HepG2 (cell line): Measurements from ENCODE around the gene ARL4D. TPM values are rescaled to one million over a fixed set of nuclear protein-coding genes. Genes with fewer than 3 reads are reported as not detected.

Experiments used
- HES4 ChIP-seq: sonication (generic); formaldehyde crosslinking; IDR thresholded peaks from 2 replicates; pipeline ENCODE4 v1.9.0; 2021; ENCODE audit warnings: mild to moderate bottlenecking, missing genetic modification reagents, borderline replicate concordance
- KDM2A ChIP-seq: sonication (generic); formaldehyde crosslinking; IDR thresholded peaks from 2 replicates; pipeline ENCODE4 v1.4.0; 2020; ENCODE audit warnings: low read depth, missing genetic modification reagents, borderline replicate concordance
- KDM4B ChIP-seq: sonication (generic); formaldehyde crosslinking; IDR thresholded peaks from 2 replicates; pipeline ENCODE4 v1.4.0; 2020; ENCODE audit warnings: missing genetic modification reagents
- MTF2 ChIP-seq: sonication (generic); formaldehyde crosslinking; IDR thresholded peaks from 2 replicates; pipeline ENCODE4 v1.5.0; 2020; ENCODE audit warnings: missing genetic modification reagents, borderline replicate concordance
- RNF2 ChIP-seq: fragments of 450-650 bp; conservative IDR thresholded peaks from 2 replicates; pipeline ENCODE4 v1.6.1; 2016; ENCODE audit warnings: low read depth
- SOX5 ChIP-seq: IDR thresholded peaks from 2 replicates; pipeline ENCODE4 v1.6.1; 2016; ENCODE audit warnings: borderline replicate concordance
- TBX3 ChIP-seq: fragments of 450-650 bp; IDR thresholded peaks from 2 replicates; pipeline ENCODE4 v1.6.1; 2017; ENCODE audit warnings: antibody characterized with exemption, mild to moderate bottlenecking, inconsistent platforms, borderline replicate concordance
- TEAD3 ChIP-seq: optimal IDR thresholded peaks from 2 replicates; pipeline ENCODE3; 2016; ENCODE audit warnings: borderline replicate concordance
- THAP11 ChIP-seq: IDR thresholded peaks from 2 replicates; pipeline ENCODE4 v1.6.1; 2016; ENCODE audit warnings: missing biosample characterization, missing genetic modification reagents
- THYN1 ChIP-seq: sonication (generic); formaldehyde crosslinking; IDR thresholded peaks from 2 replicates; pipeline ENCODE4 v1.8.1; 2023; ENCODE audit warnings: low read depth, mild to moderate bottlenecking, moderate library complexity, missing genetic modification reagents, borderline replicate concordance
- ZNF124 ChIP-seq: sonication (generic); formaldehyde crosslinking; IDR thresholded peaks from 2 replicates; pipeline ENCODE4 v1.4.0; 2020; ENCODE audit warnings: missing genetic modification reagents
- ZNF350 ChIP-seq: sonication (generic); formaldehyde crosslinking; IDR thresholded peaks from 2 replicates; pipeline ENCODE4 v1.4.0; 2020; ENCODE audit warnings: mild to moderate bottlenecking, low read depth, missing genetic modification reagents, borderline replicate concordance
- ZNF678 ChIP-seq: sonication (generic); formaldehyde crosslinking; IDR thresholded peaks from 2 replicates; pipeline ENCODE4 v1.4.0; 2020; ENCODE audit warnings: mild to moderate bottlenecking, missing genetic modification reagents
- polyA plus RNA-seq, 8 experiments: library from polyadenylated mRNA; depleted of rRNA in 3 of 8; stranded (reverse) in 7 of 8; unstranded in 1 of 8; fragments of >200 nt; fragmentation: Illumina TruSeq in 4 of 8; extraction: Trizol in 4 of 8; gene quantifications; 2 replicates each; pipeline versions ENCODE4 v1.2.1 to v1.2.3, GENCODE V29; 2011 to 2016; ENCODE audit warnings: low read depth in 4 of 8, missing spikeins in 1 of 8, mixed read lengths in 1 of 8; ENCODE audit not compliant: insufficient read depth in 1 of 8
- total RNA-seq, 5 experiments: library from RNA; depleted of rRNA; stranded (reverse); fragments of >200 nt; fragmentation: Illumina TruSeq; extraction: Trizol; gene quantifications; 2 replicates each; pipeline ENCODE4 v1.2.3, GENCODE V29; 2016; ENCODE audit warnings: low read depth in 1 of 5
- TF ChIP-seq, protein P1 (sequence below): sonication (generic); formaldehyde crosslinking; IDR thresholded peaks from 2 replicates; pipeline ENCODE4 v1.4.0; 2020; ENCODE audit warnings: missing genetic modification reagents
- TF ChIP-seq, protein P2 (sequence below): sonication (generic); formaldehyde crosslinking; IDR thresholded peaks from 2 replicates; pipeline ENCODE4 v1.5.1; 2020; ENCODE audit warnings: mild to moderate bottlenecking, missing genetic modification reagents
- TF ChIP-seq, protein P3 (sequence below): sonication (generic); formaldehyde crosslinking; IDR thresholded peaks from 2 replicates; pipeline ENCODE4 v1.8.1; 2023; ENCODE audit warnings: mild to moderate bottlenecking, missing genetic modification reagents
- TF ChIP-seq, protein P4 (sequence below): sonication (generic); formaldehyde crosslinking; IDR thresholded peaks from 2 replicates; pipeline ENCODE4 v1.4.0; 2020; ENCODE audit warnings: missing genetic modification reagents

ARL4D gene
- total and polyA plus RNA-seq, 2 of the 13 experiments (the other 11 are each of a cell fraction or from before 2014, with no cell fraction given) = 9.0 to 25.9 TPM

DNA sequence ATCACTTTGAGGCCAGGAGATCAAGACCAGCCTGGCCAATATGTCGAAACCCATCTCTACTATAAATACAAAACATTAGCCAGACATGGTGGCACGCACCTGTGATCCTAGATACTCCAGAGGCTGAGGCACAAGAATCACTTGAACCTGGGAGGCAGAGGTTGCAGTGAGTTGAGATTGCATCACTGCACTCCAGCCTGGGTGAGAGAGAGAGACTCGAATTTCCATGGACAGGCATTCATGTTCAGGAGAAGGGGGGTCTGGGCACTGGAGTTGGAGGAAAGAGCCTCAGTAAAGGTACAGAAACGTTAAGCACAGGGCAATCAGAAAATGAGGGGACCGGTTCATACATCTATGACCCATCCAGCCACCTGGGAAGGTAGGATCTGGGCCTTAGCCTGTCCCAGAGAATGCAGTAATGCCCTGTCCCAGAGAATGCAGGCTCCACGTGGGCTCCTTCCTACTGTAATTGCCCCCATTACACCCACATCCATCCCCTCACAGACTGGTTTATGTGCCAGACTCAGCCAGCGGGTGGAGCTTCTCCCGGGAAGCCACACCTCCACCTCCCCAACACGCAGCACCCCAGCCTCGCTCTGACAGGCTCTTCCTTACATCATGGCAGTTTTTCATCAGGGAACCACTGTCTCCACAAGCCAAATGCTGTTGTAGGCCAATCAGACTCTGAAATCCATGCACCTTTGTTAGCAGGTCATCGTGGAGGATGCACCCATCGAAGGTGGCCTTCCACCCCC, 21.6 kb upstream of the ARL4D start (continued):
- TF ChIP-seq RNF2 (no peak), TEAD3 (CRISPR knock-in tag) (peak; percentile 60), KDM2A (0 out of 2 replicates have a peak, but pooled peaks have one; percentile 0), KDM4B (CRISPR knock-in tag) (no peak), HES4 (CRISPR knock-in tag) (0 out of 2 replicates have a peak, but pooled peaks have one; percentile 42), SOX5 (CRISPR knock-in tag) (0 out of 2 replicates have a peak, but pooled peaks have one; percentile 43), THYN1 (CRISPR knock-in tag) (no peak), TBX3 (no peak), MTF2 (no peak), ZNF124 (no peak), ZNF678 (CRISPR knock-in tag) (no peak), ZNF350 (no peak), THAP11 (0 out of 2 replicates have a peak, but pooled peaks have one; percentile 25)
- TF ChIP-seq, protein P1, sequence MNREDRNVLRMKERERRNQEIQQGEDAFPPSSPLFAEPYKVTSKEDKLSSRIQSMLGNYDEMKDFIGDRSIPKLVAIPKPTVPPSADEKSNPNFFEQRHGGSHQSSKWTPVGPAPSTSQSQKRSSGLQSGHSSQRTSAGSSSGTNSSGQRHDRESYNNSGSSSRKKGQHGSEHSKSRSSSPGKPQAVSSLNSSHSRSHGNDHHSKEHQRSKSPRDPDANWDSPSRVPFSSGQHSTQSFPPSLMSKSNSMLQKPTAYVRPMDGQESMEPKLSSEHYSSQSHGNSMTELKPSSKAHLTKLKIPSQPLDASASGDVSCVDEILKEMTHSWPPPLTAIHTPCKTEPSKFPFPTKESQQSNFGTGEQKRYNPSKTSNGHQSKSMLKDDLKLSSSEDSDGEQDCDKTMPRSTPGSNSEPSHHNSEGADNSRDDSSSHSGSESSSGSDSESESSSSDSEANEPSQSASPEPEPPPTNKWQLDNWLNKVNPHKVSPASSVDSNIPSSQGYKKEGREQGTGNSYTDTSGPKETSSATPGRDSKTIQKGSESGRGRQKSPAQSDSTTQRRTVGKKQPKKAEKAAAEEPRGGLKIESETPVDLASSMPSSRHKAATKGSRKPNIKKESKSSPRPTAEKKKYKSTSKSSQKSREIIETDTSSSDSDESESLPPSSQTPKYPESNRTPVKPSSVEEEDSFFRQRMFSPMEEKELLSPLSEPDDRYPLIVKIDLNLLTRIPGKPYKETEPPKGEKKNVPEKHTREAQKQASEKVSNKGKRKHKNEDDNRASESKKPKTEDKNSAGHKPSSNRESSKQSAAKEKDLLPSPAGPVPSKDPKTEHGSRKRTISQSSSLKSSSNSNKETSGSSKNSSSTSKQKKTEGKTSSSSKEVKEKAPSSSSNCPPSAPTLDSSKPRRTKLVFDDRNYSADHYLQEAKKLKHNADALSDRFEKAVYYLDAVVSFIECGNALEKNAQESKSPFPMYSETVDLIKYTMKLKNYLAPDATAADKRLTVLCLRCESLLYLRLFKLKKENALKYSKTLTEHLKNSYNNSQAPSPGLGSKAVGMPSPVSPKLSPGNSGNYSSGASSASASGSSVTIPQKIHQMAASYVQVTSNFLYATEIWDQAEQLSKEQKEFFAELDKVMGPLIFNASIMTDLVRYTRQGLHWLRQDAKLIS = no peak
- TF ChIP-seq, protein P2, sequence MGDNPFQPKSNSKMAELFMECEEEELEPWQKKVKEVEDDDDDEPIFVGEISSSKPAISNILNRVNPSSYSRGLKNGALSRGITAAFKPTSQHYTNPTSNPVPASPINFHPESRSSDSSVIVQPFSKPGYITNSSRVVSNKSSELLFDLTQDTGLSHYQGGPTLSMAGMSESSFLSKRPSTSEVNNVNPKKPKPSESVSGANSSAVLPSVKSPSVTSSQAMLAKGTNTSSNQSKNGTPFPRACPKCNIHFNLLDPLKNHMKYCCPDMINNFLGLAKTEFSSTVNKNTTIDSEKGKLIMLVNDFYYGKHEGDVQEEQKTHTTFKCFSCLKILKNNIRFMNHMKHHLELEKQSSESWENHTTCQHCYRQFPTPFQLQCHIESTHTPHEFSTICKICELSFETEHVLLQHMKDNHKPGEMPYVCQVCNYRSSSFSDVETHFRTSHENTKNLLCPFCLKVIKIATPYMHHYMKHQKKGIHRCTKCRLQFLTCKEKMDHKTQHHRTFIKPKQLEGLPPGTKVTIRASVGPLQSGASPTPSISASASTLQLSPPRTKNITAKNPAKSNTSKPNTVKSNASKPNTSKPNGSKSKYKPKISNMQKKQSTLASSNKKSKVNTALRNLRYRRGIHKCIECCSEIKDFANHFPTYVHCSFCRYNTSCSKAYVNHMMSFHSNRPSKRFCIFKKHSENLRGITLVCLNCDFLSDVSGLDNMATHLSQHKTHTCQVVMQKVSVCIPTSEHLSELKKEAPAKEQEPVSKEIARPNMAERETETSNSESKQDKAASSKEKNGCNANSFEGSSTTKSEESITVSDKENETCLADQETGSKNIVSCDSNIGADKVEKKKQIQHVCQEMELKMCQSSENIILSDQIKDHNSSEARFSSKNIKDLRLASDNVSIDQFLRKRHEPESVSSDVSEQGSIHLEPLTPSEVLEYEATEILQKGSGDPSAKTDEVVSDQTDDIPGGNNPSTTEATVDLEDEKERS (CRISPR knock-in tag) = no peak
- TF ChIP-seq, protein P3, sequence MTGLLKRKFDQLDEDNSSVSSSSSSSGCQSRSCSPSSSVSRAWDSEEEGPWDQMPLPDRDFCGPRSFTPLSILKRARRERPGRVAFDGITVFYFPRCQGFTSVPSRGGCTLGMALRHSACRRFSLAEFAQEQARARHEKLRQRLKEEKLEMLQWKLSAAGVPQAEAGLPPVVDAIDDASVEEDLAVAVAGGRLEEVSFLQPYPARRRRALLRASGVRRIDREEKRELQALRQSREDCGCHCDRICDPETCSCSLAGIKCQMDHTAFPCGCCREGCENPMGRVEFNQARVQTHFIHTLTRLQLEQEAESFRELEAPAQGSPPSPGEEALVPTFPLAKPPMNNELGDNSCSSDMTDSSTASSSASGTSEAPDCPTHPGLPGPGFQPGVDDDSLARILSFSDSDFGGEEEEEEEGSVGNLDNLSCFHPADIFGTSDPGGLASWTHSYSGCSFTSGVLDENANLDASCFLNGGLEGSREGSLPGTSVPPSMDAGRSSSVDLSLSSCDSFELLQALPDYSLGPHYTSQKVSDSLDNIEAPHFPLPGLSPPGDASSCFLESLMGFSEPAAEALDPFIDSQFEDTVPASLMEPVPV (CRISPR knock-in tag) = no peak
- TF ChIP-seq, protein P4, sequence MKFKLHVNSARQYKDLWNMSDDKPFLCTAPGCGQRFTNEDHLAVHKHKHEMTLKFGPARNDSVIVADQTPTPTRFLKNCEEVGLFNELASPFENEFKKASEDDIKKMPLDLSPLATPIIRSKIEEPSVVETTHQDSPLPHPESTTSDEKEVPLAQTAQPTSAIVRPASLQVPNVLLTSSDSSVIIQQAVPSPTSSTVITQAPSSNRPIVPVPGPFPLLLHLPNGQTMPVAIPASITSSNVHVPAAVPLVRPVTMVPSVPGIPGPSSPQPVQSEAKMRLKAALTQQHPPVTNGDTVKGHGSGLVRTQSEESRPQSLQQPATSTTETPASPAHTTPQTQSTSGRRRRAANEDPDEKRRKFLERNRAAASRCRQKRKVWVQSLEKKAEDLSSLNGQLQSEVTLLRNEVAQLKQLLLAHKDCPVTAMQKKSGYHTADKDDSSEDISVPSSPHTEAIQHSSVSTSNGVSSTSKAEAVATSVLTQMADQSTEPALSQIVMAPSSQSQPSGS = peak; percentile 68; the same call in 1 of the 2 replicates
